ENCODE data around the gene SUSD4. TPM values are rescaled to one million over a fixed set of nuclear protein-coding genes. Genes with fewer than 3 reads are reported as not detected.

Gene SUSD4
- total and polyA plus RNA-seq, 2 of the 8 experiments (the other 6 are each of a cell fraction or from before 2014, with no cell fraction given): 3.9 to 5.2 TPM

GRCh38 chr1:223313415-223313754, 50.6 kb downstream of the SUSD4 start (continued):
- TF ChIP-seq RFX5 (IDR thresholded peaks at IDR 0.05; ENCODE audit: borderline replicate concordance, low read depth, low read length) (no peak), TAF1 (IDR thresholded peaks at IDR 0.05; ENCODE audit: low read depth, low read length) (no peak), TAF7 (optimal IDR thresholded peaks at IDR 0.05; ENCODE audit: borderline replicate concordance, low read depth, low read length) (no peak), RBBP5 (IDR thresholded peaks at IDR 0.05; ENCODE audit: borderline replicate concordance, low read depth, low read length) (no peak), SP1 (IDR thresholded peaks at IDR 0.05; ENCODE audit: low read depth, low read length) (no peak), CBX5 (IDR thresholded peaks at IDR 0.05; ENCODE audit: low read depth, low read length) (no peak), ATF3 (IDR thresholded peaks at IDR 0.05; ENCODE audit: insufficient read depth, low read depth, low read length) (no peak), CREB1 (IDR thresholded peaks at IDR 0.05) (no peak), SAP30 (IDR thresholded peaks at IDR 0.05; ENCODE audit: insufficient read depth, insufficient replicate concordance, low read length) (no peak)

Data from H1 (cell line).